ENCODE results near the gene DEDD2.

DEDD2 gene

DNA sequence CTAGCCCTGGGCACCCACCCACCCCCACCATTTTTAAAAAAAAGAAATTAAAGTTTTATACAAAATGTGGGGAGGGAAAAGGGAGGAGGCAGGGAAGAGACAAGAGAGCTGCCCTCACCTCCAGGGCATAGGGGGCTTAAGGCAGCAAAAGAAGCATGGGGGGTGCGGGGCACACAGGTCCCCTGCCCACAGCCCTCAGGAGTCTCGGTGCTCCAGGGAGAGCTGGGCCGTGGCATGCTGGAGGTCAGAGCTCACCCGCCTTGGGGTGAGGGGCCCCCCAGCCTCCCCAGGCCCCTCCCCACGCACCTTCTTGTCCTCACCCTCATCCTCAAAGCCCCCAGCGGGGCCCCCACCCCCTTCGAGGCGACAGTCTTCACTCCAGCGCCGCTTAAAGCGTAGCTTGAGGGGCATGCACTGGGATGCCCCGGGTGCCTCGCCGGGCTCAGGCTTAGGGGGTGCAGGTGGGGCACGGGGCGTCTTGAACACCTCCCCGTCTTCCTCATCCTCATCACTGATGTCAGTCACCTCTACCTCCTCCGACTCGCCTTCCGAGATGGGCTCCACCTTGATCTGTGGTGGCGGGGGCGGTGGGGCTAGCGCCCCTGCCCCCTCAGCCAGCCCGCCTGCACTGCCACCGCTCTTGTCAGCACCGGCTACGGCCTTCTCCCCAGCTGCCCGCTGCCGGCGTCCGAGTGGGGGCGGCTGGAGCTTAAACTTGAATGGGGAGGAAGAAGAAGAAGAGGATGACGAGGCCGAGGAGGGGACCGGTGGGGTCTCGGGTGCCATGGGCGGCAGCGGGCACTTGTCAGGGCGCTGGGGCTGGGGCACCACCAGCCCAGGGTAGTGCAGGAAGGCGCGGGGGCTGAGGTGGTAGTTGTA is 31.0 kb upstream of the DEDD2 start:
- no peak for DNase-seq

DNA sequence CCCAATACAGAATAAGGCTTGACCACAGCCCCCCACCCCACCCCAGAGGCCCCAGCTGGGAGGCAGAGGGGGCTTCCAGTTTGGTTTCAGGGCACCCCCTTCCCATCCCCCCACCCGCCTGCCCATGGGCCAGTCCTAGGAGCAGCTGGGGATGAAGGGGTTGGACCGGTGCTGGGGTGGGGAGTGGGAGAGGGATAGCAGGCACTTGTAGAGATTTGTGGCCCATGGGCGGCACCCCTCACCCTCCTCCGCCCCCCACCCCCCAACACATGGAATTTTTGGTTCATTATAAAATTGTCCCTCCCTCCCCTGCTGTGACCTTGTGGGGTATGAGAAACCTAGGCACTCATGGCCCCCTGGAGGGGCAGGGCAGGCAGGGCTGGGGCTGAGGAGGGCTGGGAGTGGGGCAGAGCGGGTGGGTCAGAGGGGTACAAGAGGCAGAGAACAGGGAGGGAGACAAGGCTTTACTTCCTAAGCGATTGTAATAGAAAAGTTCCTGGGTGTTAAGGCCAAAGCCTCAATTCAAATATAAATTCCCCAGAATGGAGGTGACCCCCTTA is 30.2 kb upstream of the DEDD2 start:
- peak; percentile 45 for DNase-seq

DNA sequence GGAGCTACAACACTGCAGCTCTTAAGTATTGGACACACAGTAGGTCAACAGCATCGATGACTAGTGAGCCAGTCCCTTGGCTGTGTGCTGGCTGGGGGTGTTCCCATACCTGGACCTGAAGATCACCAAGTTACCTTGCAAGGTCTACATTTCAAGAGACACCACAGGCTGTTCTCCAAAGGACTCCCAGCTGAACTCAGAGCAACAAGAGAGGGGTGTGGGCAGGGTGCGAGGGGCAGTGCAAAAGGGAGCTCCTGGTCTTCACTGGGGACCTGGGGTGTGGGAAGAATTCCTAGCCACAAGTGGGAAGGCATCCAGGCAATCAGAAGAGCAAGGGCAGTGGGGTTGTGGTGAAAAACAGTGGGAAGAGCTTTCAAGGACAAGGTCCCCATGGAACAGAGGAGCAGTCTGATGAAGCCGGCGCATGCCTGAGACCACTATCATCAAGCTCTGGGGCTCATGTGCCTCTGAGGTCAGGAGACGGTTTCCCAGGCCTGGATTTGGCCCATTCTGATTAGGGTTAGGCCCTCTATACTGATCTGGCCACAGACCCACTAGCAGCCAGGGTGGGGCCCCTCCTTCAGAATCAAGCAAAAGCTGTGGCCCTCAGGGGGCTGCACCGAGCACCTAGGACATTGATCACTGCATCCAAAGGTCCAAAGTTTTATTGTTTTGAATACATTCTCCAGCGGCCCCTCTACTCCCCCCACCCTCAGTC is 29.6 kb upstream of the DEDD2 start:
- peak; percentile 53 for DNase-seq

DNA sequence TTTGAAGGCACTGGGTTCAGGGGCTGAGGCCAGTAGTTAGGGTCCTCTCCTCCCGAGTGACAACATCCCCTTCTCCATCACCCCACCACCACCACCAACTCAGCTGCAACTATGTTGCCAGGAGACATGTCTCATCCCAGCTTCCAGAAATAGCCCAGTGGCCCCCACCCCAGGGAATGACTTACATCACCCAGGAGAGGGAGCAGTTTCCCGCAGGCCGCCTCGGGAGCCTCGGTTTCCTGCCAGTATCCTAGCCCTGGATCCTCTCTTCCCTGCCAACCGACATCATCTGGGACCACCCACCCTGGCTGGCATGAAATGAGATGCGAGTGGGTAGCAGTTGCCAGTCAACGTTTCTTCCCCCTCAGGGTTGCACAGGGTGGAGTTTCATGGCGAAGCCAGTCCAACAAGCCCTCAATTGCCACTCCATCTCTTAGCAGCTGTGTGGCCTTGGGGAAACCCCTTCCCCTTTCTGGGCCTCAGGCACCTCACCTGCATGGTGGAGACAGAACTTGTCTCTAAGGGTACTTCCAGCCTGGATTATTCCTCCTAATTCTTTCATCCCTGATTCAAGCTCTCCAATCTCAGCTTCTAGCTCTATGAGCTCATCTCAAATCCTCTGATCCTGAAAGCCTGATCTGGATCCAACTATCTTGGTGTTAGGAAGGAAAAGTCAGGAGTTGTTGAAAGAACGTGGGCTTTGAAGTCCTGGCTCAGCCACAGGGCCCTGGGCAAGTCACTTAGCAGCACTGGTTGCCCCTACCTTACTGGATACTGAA is 28.9 kb upstream of the DEDD2 start:
- peak; percentile 61 for DNase-seq

DNA sequence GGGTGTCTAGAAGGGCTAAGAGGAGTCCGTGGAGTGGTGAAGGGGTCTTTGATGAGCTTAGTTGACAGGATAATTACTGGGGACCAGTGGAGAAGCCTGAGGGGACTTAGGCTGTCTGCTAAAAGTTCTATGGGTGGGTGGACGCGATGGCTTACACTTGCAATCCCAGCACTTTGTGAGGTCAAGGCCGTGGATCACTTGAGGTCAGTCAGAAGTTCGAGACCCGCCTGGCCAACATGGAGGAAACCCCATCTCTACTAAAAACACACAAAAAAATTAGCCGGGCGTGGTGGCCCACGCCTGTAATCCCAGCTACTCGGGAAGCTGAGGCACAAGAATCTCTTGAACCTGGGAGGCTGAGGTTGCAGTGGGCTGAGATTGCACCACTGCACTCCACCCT is 27.8 kb upstream of the DEDD2 start:
- no peak for DNase-seq

DNA sequence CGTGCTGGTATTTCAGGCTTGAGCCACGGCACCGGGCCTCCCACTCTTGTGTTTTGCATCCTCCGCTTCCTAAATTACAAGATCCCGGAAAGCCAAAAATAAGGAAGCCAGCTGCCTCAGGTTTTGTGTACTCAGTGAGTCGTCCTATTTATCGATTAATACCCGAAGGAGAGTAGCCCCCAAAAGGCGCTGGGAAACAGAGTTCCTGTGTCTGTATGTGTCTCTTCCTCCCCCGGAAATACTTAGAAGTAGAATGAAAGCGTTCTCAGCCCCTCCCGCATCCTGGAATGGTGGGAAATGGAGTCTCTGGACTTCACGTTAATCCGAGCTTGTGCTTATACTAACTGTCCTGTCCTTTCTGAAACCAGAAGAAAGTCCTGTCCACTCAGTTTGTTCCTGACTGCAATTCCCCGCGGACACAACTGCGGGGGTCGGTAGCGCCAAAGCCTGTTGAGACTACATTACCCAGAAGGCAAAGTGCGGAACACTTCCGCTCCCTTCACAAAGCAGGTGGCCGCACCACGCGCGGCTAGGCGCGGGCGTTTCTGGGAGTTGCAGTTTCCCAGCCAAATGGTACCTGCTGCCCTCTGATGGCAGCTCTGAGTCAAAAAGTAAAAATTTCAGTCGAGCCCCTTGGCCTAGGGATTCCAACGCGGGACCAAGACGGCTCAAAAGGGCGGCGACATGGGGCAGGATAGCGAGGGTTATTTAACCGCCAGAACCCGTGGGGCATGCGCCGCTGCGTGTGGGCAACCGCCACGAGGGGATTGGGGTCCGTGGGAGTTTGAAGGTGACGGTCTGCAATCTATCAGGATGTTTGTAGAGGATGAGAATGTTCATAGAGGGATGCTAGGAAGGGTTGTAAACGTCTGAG is 27.1 kb upstream of the DEDD2 start:
- peak; percentile 95 for DNase-seq

DNA sequence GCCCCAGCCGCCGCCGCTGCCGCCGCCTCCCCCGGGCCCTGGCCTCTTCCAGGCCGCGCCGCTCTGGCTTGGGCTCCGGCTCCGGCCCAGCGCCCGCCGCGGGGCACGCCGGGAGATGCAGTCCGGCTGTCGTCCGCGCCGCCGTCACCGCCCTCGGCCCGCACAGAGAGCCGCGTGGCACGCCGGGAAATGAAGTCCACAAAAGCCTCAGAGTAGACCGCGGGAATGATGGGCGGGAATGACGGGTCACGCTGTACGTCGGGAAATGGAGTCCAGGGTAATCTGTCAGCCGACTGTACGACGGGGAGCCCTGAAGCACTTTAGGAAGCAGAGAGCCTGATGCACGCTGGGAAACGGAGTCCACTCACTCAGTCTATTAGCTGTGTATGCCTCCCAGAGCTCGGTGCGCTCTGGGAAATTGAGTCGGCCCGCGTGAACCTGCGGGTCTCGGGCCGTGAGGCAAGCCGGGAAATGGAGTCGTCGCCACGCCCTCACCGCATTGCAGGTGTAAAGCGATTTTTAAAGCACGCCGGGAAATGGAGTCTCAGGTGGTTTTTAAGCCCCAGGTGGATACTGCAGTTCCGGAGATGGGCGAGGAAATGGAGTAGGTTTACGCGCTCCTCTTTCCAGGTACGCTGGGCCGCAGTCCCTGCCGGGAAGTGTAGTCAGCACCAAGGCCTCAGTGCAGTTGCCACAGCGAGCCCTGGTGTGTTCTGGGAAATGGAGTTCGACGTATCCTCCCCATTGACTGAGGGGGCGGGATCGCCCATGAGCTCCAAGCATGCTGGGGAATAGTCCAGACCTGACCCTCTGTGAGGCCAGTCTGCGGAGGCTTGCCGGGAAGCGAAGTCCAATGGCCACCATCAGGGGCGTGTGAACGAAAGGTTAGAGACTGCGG is 25.3 kb upstream of the DEDD2 start, which contains the start of gene GSK3A:
Gene GSK3A, minus strand, starts transcription at position 91 of the 898 bp plus-strand sequence. CDS start 137 bp downstream, outside the sequence.
- peak; percentile 98 for DNase-seq

DNA sequence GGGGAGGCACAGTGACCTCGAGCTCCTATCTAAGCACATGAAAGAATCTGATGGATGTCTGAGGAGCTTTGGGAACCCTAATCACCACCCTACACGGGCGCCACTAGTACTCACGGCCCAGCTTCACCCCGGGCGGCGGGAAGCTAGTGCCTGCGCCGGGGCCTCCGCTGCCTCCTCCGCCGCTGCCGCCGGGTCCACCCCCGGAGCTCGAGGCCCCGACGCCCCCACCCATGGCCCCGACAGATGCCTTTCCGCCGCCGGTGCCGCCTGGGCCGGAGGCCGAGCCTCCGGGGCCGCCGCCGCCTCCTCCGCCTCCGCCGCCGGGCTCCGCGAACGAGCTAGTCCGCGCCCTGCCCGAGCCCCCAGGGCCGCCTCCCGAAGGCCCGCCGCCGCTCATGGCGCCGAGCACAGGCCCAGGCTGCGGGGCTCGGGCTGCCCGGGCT is 24.6 kb upstream of the DEDD2 start:
- DNase-seq, result no peak

DNA sequence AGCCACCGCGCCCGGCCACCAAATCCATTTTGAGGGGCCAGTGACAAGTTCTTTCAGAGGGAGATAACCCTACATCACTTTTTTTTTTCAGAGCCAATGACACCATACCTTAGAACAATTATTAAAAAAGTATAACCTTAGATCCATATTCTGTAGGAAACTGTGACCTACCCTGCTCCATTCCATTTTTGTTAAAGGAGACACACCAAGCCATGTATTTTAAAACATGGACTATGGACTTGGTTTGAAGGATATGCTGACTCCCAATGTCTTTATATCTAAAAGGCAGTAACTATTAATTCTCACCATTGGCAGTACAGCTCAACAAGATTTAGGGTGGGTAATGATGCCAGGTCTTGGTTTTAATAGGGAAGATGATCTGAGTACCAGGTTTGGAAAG is 23.8 kb upstream of the DEDD2 start:
- DNase-seq, result no peak

DNA sequence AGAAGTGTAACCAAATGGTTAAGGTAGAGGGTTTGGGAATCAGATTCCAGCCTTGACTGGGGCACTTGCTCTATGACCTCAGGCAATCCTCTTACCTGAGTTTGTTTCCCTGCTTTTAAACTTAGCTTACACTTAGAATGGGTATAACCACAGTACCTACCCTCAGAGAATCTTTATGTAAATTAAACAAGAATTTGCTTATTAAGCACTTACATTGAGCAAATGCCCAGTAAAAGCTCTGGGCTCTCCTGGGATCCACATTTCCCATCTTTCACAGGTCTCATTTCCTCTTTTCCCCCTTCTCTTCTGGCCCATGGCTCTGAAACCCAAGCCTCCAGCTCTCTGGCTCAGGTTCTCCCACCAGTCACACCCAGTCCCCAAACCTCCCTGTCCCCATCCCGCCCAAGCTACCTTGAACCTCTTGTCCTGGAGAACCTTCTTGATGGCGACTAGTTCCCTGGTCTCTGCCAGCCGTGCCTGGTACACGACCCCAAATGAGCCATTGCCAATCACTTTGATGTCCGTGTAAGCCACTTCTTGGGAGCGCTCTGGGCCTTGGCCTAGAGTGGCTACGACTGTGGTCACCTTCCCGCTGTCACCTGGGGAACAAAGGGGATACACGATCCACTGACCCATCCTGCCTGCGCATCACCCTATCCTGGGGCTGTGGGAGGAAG is 22.2 kb upstream of the DEDD2 start:
- DNase-seq, result no peak

DNA sequence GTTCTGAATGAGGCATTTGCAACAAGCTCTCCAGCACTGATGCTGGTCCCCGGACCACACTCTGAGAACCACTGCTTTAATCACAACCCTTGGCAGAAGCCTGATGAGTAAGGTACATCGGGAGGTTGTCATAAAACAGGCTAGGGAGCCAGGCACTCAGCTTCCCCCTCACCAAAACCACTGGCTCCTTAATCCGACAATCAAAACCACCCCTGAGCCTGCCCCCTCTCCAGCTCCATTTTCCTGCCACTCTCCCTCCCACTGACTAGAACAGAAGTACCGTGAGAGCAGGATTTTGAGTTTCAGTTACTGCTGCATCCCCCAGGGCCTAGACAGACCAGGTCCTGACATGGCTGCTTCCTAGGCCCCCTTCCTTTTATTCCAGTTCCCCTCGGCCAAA is 17.7 kb upstream of the DEDD2 start:
- no peak for DNase-seq

DNA sequence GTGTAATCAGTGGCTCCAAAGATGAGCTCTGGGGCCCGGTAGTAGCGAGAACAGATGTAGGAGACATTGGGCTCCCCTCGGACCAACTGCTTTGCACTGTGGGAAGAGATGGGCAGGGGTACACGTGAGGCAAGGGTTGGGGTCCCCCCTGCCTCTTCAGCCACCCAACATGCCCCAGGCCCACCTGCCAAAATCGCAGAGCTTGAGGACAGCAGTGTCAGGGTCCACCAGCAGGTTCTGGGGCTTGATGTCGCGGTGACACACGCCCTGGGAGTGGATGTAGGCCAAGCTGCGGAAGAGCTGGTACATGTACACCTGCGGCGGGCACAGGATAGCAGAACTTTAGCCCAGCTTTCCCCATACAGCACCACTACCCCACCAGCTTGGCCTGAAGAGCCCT is 16.9 kb upstream of the DEDD2 start:
- no peak for DNase-seq

DNA sequence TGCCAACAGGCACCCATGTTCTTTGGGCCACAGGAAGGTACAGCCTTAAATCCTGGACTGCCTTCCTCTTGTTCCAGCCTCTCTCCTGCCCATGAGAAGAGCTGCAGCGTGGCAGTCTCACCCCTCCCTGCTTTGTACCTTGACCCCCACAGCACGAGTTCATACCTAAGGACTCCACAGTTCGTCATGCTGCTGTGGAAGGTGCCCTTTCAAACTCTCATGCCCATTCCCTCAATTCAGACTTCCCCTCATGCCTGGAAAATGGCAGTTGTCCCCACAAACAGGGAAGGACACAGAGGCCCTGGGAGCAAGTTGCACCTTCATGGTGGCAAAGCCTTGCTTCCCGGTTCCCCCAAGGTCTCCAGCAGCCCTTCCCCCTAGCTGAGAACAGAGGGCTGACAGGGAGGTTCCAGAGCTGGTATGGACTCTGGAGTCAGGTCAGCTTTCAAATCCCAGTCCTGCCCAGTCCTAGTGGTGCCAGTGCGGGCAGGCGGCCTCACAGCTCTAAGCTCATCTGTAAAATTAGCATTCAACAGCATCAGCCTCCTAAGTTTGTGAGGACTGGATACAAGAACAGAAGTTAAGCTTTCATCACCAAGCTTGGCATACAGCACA is 16.3 kb upstream of the DEDD2 start:
- no peak for DNase-seq

DNA sequence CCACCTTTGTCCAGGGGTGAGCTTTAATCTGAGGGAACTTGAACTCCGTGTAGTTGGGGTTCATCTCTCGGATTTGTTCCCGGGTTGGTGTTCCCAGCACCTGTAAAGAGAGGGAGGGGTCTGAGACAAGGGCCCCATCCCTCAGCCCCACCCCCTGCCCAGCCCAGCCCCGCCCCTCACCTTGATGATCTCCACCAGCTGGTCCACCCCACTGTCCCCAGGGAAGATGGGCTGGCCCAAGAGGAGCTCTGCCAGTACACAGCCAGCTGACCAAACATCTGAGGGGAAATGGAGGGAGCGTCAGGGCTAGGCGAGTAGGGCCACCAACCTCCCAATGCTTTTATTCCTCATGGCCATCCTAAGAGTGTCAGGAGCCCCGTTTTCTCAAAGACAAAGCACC is 15.6 kb upstream of the DEDD2 start:
- no peak for DNase-seq

DNA sequence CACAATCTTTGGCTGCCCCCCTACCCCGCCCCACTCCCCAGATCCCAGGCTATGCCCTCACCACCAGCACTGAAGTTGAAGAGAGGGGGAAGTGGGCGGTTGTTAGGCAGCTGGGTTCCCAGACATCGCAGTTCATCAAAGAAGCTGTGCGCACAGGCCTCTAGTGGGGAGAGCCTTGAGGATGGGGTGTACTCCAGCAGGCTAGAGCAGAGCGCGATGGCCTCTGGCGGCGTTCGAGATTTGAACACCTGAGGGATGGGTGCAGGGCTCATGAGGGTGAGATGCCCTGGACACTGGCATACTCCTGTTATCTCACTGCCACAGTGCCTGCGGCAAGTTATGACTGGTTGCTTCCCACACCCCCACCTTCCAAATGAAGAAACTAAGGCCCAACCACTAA is 15.0 kb upstream of the DEDD2 start:
- DNase-seq, result no peak

DNA sequence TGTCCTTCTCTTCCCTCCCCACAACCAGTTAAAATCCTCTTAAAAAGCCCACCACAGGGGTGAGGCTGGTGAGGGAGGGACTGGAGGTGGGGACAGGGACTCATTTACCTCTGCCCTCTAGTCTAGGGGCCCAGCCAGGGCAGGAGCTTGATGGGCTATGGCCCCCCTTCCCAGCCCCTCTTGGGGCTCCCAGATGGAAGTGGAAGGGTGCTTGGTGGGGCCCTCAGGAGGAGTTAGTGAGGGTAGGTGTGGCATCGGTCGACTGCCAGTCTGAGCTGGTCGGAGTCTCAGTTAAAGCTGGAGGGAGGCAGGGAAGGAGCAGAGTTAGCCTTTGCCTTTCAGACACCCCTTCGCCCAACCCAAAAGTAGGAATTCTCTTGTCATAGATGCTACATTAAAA is 13.1 kb upstream of the DEDD2 start:
- no peak for DNase-seq

DNA sequence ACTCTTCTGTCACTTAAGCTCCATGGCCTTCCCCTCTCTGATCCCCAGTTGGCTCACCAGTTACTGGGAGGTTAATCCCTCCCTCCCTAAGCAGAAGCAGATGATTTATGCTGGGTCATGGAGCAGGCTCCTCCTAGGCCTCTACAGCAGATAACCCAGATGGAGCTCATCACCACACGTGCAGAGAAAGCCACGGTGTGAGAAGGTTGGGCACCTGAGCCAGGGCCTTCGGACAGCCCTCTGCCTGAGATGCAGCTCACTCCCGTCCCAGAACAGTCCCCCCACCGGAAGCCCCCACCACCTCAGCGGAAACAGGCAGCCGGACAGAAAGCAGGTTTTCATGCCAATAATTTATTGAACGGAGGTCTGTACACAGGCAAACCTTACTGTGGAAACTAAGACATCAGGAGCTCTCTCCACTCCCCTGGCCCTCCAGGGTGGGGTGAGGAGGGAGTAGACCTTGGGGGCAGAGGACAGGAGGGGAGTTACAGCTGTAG is 12.4 kb upstream of the DEDD2 start:
- DNase-seq, result no peak

DNA sequence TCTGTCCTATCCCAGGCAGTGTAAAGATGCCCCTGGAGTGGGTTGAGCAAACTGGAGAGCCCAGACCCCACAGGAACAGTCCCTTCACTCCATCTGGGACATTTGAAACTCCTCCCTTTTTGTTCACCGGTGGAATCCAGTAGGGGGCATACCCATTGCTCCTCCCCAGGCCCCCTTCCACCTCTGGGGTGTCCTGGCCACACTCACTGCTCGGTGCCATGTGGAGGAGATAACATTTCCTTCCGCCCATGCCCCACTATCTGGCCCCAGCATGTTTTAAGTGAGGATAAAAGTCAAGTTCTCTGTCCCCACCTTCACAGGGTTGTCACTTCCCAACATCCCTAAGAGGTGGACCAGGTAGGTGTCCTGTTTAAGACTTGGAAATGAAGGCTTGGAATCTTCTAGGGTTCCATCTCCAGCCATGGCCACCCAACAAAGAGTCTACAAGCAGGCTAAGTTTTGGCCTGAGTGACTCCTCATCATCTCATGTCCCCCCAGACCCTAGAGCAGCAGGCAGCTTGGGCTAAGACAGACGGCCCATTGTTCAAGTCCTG is 11.9 kb upstream of the DEDD2 start:
- no peak for DNase-seq

DNA sequence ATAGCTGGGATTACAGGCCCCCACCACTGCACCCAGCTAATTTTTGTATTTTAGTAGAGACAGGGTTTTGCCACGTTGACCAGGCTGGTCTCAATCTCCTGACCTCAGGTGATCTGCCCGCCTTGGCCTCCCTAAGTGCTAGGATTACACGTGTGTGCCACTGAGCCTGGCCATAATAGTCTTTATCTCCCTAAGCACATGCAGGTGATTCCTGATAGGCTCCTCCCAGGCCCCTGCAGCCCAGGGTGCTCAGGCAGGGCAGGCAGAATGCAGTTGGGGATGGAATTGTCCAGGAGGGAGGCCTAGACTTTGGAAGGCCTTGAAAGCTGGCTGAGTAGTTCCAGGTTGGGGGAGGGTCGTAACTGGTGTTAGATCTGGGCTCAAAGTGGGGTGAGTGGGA is 11.2 kb upstream of the DEDD2 start:
- DNase-seq, result no peak

Data from CD4-positive, alpha-beta T cell treated with Interleukin-10 for 1 hour (primary cell).